ENCODE results near the gene ICAM3. TPM values are rescaled to one million over a fixed set of nuclear protein-coding genes. Genes with fewer than 3 reads are reported as not detected.

ICAM3 gene
- total RNA-seq, 1 donor from 2014 or later: 12.4 TPM

DNA sequence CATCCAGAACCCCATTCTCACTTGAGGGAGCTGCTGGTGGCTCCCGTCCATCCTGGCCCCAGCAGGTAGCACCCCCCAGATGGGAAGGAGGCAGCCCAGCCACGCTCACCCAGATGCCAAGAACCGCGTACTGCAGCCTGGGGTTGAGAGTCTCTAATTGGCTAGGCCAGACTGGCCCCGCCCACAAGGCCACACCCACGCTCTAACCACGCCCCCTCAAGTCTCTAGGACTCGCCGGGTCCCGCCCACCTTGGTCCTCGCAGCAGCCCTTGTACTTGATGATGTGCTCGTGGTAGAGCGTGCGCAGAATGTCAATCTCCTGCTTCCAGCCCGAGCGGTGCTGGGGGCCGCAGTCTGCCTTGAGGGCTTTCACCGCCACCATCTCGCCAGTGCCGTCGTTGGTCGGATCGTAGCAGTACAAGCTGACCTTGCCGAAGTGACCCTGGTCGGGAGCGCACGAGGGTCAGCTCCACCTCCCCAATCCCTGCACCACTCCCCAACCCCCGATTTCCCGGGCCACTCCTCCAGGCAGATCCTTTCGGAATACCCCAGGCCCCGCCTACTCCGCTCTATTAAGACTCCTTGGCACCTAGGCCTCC lies 14.5 kb upstream of the ICAM3 start:
- H3K27ac Mint-ChIP-seq (ENCODE audit: unreplicated experiment): no peak overlapping the region
- no peaks in the 10 kb centered on the region for H3K9me3 Mint-ChIP-seq (ENCODE audit: unreplicated experiment)
- Histone ChIP-seq H3K9ac (ENCODE audit: low read length) (no peak overlapping the region), H2AFZ (ENCODE audit: low read depth, low read length) (no peak overlapping the region), H3K27ac (ENCODE audit: low read depth, low read length) (no peak overlapping the region), H3K4me2 (ENCODE audit: low read length) (no peak overlapping the region), H3K4me3 (ENCODE audit: insufficient read depth, low read depth, low read length) (no peak overlapping the region), H3K9me3 (ENCODE audit: insufficient read depth, low read depth, low read length) (no peaks in the 10 kb centered on the region), H3K79me2 (ENCODE audit: insufficient read depth, low read length) (no peaks in the 10 kb centered on the region), H3K4me1 (ENCODE audit: insufficient read depth, low read length) (no peaks in the 10 kb centered on the region), H3K36me3 (ENCODE audit: insufficient read depth, low read length) (peaks cover 17% of the 10 kb centered on the region), H4K20me1 (ENCODE audit: insufficient read depth, low read length) (peaks cover 6% of the 10 kb centered on the region), H3K27me3 (ENCODE audit: insufficient read depth, low read length) (no peaks in the 10 kb centered on the region)
- FAIRE-seq (no peak), DNase-seq (ENCODE audit: low read depth) (no peak)
- H3K27me3 Mint-ChIP-seq (ENCODE audit: low read depth, unreplicated experiment): no peaks in the 10 kb centered on the region
- H3K36me3 Mint-ChIP-seq (ENCODE audit: low read depth, unreplicated experiment): peaks cover 27% of the 10 kb centered on the region
- TF ChIP-seq, protein P1, sequence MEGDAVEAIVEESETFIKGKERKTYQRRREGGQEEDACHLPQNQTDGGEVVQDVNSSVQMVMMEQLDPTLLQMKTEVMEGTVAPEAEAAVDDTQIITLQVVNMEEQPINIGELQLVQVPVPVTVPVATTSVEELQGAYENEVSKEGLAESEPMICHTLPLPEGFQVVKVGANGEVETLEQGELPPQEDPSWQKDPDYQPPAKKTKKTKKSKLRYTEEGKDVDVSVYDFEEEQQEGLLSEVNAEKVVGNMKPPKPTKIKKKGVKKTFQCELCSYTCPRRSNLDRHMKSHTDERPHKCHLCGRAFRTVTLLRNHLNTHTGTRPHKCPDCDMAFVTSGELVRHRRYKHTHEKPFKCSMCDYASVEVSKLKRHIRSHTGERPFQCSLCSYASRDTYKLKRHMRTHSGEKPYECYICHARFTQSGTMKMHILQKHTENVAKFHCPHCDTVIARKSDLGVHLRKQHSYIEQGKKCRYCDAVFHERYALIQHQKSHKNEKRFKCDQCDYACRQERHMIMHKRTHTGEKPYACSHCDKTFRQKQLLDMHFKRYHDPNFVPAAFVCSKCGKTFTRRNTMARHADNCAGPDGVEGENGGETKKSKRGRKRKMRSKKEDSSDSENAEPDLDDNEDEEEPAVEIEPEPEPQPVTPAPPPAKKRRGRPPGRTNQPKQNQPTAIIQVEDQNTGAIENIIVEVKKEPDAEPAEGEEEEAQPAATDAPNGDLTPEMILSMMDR (IDR thresholded peaks at IDR 0.05; ENCODE audit: insufficient read depth, low read depth, low read length): no peak
- no peak for TF ChIP-seq EZH2 (IDR thresholded peaks at IDR 0.05; ENCODE audit: insufficient read depth, low read length)
- H3K4me3 Mint-ChIP-seq (ENCODE audit: unreplicated experiment): no peak overlapping the region
- no peaks in the 10 kb centered on the region for H3K4me1 Mint-ChIP-seq (ENCODE audit: low read depth, unreplicated experiment)

GRCh38 chr19:10352764-10353671 lies 13.6 kb upstream of the ICAM3 start:
- no peak for DNase-seq (ENCODE audit: low read depth)
- H3K9me3 Mint-ChIP-seq (ENCODE audit: unreplicated experiment): no peaks in the 10 kb centered on the region
- no peak overlapping the region for H3K9ac ChIP-seq (ENCODE audit: low read length)

More at GRCh38 chr19:10352764-10353671, 13.6 kb upstream of the ICAM3 start:
- no peak for TF ChIP-seq EZH2 (IDR thresholded peaks at IDR 0.05; ENCODE audit: insufficient read depth, low read length)
- TF ChIP-seq, protein P1 (IDR thresholded peaks at IDR 0.05; ENCODE audit: insufficient read depth, low read depth, low read length): no peak
- Histone ChIP-seq H3K4me1 (ENCODE audit: insufficient read depth, low read length) (no peaks in the 10 kb centered on the region), H3K9me3 (ENCODE audit: insufficient read depth, low read depth, low read length) (no peaks in the 10 kb centered on the region), H4K20me1 (ENCODE audit: insufficient read depth, low read length) (peaks cover 6% of the 10 kb centered on the region), H3K27me3 (ENCODE audit: insufficient read depth, low read length) (no peaks in the 10 kb centered on the region), H3K4me3 (ENCODE audit: insufficient read depth, low read depth, low read length) (no peak overlapping the region), H2AFZ (ENCODE audit: low read depth, low read length) (no peak overlapping the region), H3K79me2 (ENCODE audit: insufficient read depth, low read length) (no peaks in the 10 kb centered on the region), H3K27ac (ENCODE audit: low read depth, low read length) (no peak overlapping the region), H3K4me2 (ENCODE audit: low read length) (no peak overlapping the region), H3K36me3 (ENCODE audit: insufficient read depth, low read length) (peaks cover 17% of the 10 kb centered on the region)
- Mint-ChIP-seq H3K4me1 (ENCODE audit: low read depth, unreplicated experiment) (no peaks in the 10 kb centered on the region), H3K27me3 (ENCODE audit: low read depth, unreplicated experiment) (no peaks in the 10 kb centered on the region), H3K27ac (ENCODE audit: unreplicated experiment) (no peak overlapping the region), H3K36me3 (ENCODE audit: low read depth, unreplicated experiment) (peaks cover 27% of the 10 kb centered on the region), H3K4me3 (ENCODE audit: unreplicated experiment) (no peak overlapping the region)
- FAIRE-seq: no peak

Measured in astrocyte (in vitro differentiated cells and primary cell).